SK-MEL-5 (cell line): ENCODE results near the gene UBE2D2. TPM values are rescaled to one million over a fixed set of nuclear protein-coding genes. Genes with fewer than 3 reads are reported as not detected.
"Not testable (repeated sequence)": the region's sequence is repeated elsewhere in the genome, so short reads cannot be mapped to it uniquely, and the experiment has no call there.

Source experiments
- DNase-seq: peaks from one replicate; pipeline ENCODE4 v3.0.0-alpha.2; 2016; ENCODE audit warnings: low read depth, low spot score
- in situ Hi-C: cut with HindIII; loops from 2 replicates; pipeline ENCODE4 v1.10.0; 2016; ENCODE audit warnings: low sequenced_read_pairs, high pct_unique_total_duplicates, low pct_unique_long_range_greater_than_20kb
- total RNA-seq: library from RNA; depleted of rRNA; stranded (reverse); fragments of >200 nt; shearing (Covaris generic); gene quantifications from 2 replicates; pipeline ENCODE4 v1.2.3, GENCODE V29; 2014

The UBE2D2 gene
- total RNA-seq, 1 experiment from 2014 or later = 57.4 TPM

GRCh38 chr5:139569270-139569955, 8.3 kb downstream of the UBE2D2 start:
- no peak for DNase-seq
- in situ Hi-C loops = loop anchor here (25.0 kb wide), 1 partner anchor 157 kb away; the partner anchor contains the start of gene SPATA24

GRCh38 chr5:139571543-139571942, 10.4 kb downstream of the UBE2D2 start:
- in situ Hi-C loops = loop anchor here (25.0 kb wide), 1 partner anchor 159 kb away; the partner anchor contains the start of gene SPATA24
- no peak for DNase-seq

GRCh38 chr5:139571966-139572365, 10.8 kb downstream of the UBE2D2 start:
- DNase-seq = no peak
- in situ Hi-C loops = loop anchor here (25.0 kb wide), 1 partner anchor 160 kb away; the partner anchor contains the start of gene SPATA24

GRCh38 chr5:139574641-139575312, 13.6 kb downstream of the UBE2D2 start:
- in situ Hi-C loops = loop anchor here (25.0 kb wide), 1 partner anchor 162 kb away; the partner anchor contains the start of gene SPATA24
- peak; percentile 63 for DNase-seq

- in situ Hi-C loops = no loop called here
- no peak for DNase-seq
Observed at GRCh38 chr5:139575313-139575646, 14.1 kb downstream of the UBE2D2 start.

- DNase-seq = no peak
- in situ Hi-C loops = no loop called here
Observed at GRCh38 chr5:139575751-139576150, 14.6 kb downstream of the UBE2D2 start.

- no peak for DNase-seq
- in situ Hi-C loops = no loop called here
Observed at GRCh38 chr5:139577689-139578290, 16.7 kb downstream of the UBE2D2 start.

- DNase-seq = no peak
- in situ Hi-C loops = no loop called here
Observed at GRCh38 chr5:139578325-139578724, 17.2 kb downstream of the UBE2D2 start.

GRCh38 chr5:139582181-139582580, 21.0 kb downstream of the UBE2D2 start:
- in situ Hi-C loops, DNase-seq: not testable (repeated sequence)

GRCh38 chr5:139584137-139584536, 23.0 kb downstream of the UBE2D2 start:
- in situ Hi-C loops = no loop called here
- no peak for DNase-seq

GRCh38 chr5:139588116-139588515, 27.0 kb downstream of the UBE2D2 start:
- DNase-seq, in situ Hi-C loops: not testable (repeated sequence)

- in situ Hi-C loops = no loop called here
- no peak for DNase-seq
Observed at GRCh38 chr5:139588962-139589361, 27.8 kb downstream of the UBE2D2 start.

GRCh38 chr5:139592289-139592688, 31.1 kb downstream of the UBE2D2 start:
- no peak for DNase-seq
- in situ Hi-C loops = no loop called here

- in situ Hi-C loops = not testable (repeated sequence)
Observed at GRCh38 chr5:139593076-139593475, 31.9 kb downstream of the UBE2D2 start.

GRCh38 chr5:139593716-139594319, 32.7 kb downstream of the UBE2D2 start:
- in situ Hi-C loops = no loop called here
- DNase-seq = no peak

More at GRCh38 chr5:139593076-139593475, 31.9 kb downstream of the UBE2D2 start:
- DNase-seq = not testable (repeated sequence)

- in situ Hi-C loops = no loop called here
- DNase-seq = no peak
Observed at GRCh38 chr5:139597134-139597533, 36.0 kb downstream of the UBE2D2 start.

GRCh38 chr5:139598601-139598965, 37.4 kb downstream of the UBE2D2 start:
- DNase-seq, in situ Hi-C loops: not testable (repeated sequence)

GRCh38 chr5:139600336-139600949, 39.3 kb downstream of the UBE2D2 start:
- in situ Hi-C loops = no loop called here
- no peak for DNase-seq
